ENCODE measurements around the gene KLK10.

The KLK10 gene

DNA sequence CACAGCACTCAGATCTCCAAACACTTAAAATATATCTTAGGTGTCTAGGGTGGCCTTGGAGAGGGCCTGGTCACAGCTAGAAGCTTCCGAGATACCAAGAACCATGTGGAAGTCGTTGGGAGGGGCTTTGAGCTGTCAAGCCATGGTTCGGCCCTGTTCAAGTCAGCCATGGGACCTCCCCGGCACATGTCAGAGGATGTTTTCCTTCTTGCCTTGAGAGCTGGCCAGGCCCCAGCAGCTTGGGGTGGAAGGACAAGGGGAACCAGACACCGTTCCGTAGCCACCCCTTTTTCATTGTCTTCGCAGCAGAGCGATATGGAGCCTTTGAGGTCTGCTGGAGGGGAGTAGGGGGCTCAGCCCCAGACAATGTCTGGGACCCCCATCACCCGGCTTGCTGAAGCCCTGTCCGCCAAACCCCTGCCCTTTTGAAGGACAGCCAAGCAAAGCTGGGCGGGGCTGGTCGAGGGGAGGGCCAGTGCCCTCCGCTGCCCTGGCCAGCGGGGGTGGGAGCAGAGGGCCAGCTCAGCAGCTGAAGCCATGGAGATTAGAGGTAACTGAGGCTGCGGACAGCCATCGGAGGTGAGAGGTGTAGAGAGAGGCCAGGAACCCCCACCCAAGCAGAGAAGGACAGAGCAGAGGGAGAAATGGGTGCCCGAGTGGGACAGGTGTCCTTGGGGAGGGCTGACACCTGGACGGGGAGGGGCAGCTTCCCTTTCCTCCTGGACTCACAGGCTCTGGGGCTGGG, 6.5 kb upstream of the KLK10 start:
- DNase-seq (ENCODE audit: low read depth) = no peak

DNA sequence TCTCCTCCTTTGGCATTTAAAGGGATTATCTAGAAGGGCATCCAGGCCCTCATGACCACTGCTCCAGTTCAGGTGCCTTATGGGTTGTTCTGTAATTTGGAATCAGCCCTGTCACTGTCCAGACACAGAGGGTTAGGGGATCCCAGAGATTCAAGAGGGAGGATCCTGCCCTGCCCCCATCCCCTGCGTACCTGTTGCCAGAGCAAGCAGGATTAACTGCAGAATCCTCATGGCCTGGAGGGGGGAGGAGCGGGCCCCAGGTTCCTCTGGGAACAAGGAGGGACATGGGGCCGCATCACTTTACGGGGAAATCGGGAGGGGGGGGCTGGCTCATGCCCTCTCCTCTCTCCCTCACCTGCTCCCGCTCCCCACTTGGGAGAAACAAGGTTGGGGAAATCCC, 5.9 kb upstream of the KLK10 start:
- no peak for DNase-seq (ENCODE audit: low read depth)

DNA sequence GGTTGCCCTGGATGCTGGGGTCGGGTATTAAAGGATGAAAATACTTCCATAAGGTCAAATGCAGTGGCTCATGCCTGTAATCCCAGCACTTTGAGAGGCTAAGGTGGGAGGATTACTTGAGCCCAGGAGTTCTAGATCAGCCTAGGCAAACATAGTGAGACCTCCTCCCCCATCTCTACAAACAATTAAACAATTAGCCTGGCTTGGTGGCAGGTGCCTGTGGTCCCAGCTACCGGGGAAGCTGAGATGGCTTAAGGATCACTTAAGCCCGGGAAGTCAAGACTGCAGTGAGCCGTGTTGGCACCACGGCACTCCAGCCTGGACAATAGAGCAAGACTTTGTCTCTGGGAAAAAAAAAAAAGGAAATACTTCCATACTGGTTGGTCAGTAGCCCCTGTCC, 5.4 kb upstream of the KLK10 start:
- no peak for DNase-seq (ENCODE audit: low read depth)

DNA sequence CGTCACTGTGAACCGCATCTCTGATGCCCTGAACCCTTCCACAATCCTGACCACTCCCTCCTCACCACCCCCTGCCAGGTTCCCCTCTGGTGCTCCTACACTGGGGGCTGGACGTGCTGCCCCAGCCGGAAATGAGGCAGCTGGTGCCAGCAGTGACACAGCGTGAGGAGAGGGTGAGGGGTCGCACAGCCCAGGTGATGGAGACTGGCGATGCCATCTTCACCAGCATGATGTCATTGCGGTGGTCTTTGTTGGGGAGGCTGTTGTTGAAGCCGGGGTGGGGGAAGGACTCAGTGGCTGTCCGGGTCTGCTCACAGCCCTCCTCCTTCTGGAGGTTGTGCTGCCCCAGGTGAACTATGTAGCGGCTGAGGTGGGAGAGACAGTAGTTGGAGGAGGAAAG, 4.4 kb upstream of the KLK10 start:
- no peak for DNase-seq (ENCODE audit: low read depth)

DNA sequence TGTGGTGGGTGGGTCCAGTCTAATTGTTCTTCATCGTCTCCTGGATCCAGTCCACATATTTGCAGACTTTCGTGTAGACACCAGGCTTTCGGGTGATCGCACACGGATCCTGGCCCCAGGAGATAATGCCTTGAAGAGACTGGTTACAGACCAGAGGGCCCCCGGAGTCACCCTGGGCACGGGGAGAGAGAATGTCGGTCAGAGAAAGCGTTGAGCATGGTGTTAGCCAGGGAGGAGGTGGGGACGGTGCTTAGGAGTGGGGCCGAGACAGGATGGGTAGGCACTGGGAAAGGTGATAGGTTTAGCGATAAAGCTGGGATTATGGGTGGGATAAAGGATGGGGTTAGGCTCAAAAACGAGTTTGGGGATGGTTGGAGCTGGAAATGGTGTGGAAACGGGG, 3.0 kb upstream of the KLK10 start:
- no peak for DNase-seq (ENCODE audit: low read depth)

DNA sequence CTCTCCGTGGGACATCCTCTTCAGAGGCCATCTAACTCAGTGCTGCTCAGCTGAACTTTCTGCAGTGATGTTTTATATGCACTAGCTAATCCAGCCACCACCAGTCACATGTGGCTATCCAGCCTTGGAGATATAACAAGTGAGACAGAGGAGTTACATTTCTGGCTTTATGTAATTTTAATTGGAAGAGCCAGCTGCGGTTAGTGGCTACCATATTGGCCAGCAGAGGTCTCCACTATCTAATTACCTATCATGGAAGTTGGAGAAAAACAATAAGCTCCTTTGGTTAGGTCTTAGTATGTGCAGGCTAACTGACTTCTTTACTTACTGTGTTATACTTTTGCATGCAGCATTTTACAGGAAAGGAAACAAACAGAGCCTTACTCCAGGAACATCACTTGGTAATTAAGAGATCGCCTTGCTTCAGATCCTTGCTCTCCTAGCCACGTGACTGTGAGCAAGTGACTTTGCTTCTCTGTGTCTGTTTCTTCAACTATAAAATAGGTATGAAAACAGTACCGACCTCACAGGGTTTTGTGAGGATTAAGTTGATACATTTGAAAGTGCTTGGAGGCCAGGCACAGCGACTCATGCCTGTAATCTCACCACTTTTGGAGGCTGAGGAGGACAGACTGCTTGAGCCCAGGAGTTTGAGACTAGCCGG, 1.6 kb upstream of the KLK10 start:
- DNase-seq (ENCODE audit: low read depth) = no peak

DNA sequence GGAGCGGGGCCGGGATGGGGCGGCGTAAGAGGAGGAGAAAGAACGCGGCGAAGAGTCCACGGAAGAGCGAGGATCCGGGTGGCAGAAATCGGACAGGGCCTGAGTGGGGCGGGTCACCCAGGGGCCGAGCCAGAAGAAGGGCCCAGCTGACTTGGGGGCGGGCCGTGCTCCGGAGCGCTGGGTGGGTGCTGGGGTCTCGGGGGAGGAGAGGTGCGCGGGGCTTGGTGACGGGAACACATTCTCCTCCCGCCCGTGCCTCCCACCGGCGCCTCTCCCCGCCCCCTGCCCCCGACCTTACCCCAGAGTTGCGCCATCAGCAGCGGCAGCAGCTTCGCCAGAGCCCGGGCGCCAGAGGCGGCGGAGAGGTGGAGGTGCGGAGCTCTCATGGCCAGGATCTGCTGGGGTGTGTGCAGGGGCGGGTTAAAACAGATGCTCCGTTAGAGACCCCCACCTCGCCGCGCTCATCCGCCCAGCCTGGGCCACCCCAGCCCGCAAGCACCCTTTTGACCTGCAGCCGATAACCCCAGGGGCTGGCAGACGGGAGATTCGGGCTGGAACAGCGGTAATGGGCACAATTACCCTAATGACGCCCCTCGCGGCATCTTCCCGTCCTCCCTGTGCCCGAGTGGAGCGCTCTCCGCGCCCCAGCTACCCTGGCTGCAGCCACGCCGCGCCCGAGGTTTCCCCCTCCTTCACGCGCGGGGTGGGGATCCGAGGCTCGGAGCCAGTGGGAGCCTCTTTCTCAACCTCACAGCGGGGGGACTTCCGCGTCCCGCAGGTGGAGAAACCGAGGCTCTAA, 565 bp downstream of the KLK10 start:
- no peak for DNase-seq (ENCODE audit: low read depth)

DNA sequence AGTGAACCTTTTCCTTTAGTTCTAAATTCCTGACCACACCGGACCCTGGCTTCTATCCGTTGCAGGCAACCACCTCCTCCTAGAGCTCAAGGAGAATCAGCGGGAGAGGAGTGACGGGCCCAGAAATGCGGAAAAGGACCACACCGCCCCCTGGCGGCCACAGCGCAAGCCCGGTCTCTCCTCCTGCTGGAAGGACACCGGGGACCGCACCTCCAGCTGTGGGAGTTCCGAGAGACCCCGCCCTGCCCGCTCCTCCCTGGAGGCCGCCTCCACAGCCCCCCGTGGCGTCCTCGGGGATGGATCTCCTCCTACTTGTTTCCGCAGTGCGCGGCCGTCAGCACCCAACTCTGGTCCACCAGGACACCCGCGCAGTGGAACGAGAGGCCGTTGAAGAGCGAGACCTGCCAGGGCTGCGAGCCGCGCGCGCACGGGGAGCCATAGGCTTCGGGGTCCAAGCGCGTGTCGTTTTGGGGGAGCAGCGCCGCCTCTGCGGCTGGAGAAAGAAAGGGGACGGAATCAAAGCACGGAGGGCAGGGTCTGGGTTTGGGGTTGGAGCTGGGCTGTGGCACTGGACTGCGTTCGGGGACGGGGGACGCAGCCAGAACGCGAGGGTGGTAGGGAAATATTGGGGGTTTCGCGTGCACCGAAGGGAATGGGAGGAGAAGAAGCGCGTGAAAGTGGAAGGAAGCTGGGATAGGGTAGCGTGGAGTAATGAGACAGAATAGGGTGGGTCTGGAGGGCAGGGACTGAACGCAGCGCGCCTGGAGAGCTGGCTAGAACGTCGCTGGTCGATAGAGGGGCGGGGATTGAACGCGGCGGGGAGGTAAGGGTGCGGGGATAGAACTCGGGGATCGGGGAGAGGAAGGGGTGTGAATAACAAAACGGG, 2.5 kb downstream of the KLK10 start:
- DNase-seq (ENCODE audit: low read depth) = no peak

DNA sequence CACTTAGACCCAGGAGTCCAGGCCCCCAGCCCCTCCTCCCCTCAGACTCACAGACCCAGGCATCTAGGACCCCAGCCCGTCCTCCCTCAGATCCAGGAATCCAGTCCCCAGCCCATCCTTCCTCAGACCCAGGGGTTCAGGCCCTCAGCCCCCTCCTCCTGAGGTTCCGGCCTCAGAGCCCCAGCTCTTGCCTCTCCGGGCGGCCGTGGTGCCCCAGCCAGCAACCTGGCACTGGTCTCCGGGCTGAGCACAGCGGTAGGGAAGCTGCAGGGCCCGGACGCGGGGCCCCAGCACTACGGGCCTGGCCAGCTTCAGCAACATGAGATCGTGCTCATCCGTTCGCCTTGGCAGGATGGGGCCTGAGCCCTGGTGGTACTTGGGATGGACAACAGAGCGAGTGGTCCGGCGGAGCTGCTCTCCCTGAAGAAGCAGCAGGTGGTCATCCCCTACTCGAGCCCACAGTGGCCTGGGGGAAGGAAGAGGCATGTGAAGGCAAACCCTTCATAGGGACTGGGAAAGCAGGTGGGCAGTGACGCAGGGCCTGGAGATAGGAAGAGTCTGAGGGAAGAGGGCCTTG, 3.7 kb downstream of the KLK10 start:
- DNase-seq (ENCODE audit: low read depth) = no peak

DNA sequence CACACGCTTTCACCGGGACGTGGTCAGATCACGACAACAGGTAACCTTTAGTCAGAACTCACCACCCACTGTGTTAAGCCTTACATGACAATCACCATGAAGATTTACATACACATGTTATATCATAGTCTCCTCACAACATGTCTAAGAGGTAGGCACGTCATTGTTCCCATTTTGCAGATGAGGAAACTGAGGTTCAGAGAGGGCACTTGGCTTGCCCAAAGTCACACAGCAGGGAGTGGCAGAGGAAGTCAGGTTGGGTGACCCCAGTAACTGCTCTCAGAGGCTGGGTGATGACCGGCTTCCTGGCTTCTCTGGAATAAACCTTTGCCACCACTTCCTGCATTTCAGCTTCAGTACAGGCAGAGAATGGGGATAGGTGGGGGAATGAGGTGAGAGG, 5.3 kb downstream of the KLK10 start:
- no peak for DNase-seq (ENCODE audit: low read depth)

DNA sequence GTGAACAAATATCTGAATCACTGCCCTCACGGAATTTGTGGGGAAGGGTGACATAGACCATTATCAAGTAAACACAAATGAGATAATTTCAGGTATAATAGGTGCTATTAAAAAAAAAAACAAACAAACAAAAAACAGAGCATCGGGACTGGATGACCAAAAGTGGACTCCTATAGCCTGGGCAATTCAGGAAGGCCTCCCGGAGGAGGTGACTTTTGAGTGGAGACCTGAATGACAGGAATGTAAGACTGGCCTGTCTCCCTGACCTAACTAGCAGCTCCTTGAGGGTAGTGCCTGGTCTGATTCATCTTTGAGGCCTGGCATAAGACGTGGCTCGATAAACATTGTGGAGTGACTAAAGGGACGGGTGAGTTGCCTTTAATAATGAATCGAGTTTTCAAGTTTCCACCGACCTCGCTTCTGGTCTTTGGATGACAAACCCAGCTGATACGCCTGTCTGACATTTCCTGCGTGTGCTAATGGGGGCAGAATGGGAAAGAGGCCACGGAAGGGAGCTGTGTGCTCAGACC, 6.8 kb downstream of the KLK10 start:
- no peak for DNase-seq (ENCODE audit: low read depth)

DNA sequence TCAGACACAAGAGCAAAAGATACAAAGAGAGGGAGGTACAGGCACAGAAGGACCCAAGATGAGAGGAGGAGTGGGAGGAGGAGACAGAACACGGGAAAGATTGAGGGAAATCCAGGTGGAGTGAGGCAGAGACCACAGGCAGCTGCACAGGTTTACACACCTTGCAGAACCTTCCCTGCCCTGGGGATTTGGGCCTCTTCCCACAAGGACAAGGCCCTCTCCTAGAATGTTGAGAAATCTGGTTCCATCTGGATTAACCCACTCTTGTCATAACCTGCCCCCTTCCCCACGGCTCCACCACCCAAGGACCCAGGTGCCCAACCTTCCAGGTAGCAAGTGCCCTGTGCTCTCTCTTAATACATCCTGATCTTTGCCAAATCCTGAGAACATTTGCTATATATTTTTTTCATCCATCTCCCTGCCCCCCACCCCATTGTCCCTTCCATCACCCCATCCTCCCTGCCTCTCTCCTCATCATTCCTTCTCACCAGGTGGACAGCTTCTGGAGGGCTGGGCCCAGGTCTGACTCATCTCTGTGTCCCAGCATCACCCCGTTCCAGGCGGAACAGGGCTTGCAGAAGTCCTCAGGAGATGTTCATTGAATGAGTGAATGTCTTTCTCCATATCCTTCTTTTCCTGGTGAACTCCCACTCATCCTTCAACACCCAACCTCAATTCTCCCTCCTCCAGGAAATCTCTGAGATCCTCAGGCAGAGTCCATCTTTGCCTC, 9.3 kb downstream of the KLK10 start:
- no peak for DNase-seq (ENCODE audit: low read depth)

DNA sequence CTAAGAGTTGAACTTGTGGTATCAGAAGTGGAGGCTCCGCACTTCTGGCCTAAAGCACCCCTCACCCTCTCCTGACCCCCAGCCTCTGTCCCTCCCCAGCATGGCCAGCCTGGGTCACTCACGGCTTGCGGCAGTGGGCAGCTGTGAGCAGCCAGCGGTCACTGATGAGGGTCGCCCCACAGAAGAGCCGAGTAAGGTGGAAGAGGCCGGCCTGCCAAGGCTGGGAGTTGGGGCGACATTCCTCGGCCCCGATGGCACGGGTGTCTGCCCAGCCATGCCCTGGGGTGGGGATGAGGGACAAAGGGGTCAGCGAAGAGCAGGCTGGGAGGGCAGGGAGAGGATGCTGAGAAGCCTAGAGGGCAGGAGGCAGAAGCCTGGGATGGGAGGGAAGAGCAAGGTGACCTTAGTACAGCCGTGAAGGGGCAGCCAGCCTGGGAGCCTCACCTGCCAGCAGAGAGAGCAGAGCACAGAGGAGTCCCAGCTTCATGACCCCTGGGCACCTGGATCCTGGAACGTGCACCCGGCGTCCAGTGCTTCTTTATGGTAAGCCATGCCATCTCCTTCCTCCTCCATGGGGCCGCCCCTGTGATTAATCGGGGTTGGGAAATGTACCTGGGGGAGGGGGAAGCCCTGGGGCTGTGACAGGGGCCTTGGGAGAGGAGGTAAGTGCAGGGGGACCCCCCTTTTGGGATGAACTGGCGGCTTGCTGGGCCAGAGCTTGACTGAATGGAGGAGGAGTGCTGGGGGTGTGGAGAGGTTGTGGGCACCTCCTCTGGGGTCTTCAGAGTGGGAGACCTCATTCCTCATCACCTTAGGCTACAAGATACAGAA, 10.2 kb downstream of the KLK10 start:
- DNase-seq (ENCODE audit: low read depth) = no peak

DNA sequence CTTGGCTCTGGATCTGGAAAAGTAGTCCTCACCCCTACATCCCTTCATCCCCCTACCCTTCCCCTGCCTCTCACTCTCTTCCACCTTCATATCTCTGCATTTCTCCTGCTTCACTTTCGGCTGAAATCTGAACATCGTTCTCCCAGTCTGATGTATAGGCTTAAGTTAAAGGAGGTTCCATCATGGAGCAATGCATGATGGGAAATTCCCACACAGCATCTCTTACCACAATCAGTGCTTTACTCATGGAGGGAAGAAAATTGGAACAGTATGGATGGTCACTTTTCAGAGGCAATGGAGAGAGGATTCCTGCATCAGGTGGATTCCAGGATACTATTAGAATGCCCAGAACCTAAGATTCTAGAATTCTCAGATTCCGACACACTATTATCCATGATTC, 12.0 kb downstream of the KLK10 start:
- DNase-seq (ENCODE audit: low read depth) = no peak

DNA sequence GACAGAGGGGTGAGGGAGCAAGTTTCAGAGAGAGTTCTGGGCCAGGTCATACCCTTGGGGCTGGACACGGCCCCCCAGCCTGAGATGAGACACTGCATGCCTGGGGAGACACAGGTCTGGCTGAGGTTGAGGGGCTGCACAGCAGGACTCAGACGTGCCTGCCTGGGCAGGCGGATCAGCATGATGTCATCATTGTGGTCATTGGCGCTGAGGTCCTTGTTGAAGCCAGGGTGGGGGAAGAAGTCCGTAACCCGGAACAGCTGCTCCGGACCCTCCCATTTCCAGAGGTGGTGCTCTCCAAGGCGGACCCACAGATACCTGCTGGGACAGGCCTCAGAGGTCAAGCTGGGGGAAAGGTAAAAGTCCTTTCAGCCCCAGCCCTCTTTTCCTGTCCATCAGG, 13.1 kb downstream of the KLK10 start:
- no peak for DNase-seq (ENCODE audit: low read depth)

DNA sequence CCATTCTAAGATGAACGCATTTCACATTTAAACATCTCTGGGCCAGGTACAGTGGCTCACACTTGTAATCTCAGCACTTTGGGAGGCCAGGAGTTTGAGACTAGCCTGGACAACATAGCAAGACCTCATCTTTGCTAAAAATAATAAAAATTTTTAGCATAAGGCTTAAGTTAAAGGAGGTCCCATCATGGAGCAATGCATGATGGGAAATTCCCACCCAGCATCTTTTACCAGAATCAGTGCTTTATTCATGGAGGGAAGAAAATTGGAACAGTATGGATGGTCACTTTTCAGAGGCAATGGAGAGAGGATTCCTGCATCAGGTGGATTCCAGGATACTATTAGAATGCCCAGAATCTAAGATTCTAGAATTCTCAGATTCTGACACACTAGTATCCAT, 14.3 kb downstream of the KLK10 start:
- DNase-seq (ENCODE audit: low read depth) = no peak

DNA sequence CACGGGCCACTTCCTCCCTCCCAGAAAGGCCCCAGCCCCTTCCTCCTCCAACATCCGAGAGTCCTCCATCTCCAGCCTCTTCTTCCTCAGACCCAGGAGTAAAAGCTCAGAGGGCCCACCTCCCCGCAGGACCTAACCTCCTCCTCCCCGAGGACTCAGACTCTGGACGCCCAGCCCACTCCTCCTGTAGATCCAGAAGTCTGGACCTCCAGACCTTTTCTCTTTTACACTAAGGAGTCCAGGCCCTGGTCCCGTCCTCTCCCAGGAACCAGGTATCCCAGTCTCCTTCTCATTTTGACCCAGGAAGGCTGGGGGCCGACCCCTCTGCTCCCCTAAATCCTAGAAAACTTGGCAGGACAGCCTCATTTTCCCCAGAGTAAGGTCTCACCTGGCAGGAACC, 16.2 kb downstream of the KLK10 start:
- DNase-seq (ENCODE audit: low read depth) = no peak

DNA sequence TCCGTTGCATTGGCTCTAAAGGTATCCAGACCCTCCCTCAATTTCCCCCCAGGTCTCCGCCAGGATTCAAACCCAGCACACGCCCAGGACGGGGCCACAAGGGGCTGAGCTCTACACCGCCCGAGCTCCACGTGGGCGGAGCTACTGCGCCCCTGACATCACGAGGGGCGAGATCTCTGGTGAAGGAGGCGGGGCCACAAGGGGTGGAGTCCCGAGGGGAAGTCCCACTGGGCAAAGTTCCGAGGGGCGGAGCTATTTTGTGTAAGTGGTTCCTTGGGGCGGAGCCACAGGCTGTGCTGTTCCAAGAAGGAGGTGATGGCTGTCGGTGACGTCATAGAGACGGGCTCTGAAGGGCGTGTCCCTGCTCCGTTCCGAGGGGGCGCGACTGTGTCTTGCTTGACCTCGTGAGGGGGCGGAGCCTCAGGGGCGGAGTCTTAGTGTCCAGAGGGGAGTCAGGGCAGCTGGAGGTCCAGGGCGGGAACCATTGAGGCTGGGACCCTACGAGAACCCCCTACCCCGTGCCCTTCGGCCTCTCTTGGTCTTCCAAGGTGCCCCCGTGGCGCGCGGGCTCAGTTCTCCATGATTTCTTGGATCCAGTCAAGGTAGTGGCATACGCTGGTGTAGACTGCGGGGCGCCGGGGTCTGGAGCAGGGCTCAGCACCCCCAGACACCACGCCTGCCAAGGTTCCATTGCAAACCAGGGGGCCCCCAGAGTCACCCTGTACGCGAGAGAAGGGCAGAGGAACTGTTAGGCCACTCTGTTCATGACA, 16.8 kb downstream of the KLK10 start:
- no peak for DNase-seq (ENCODE audit: low read depth)

DNA sequence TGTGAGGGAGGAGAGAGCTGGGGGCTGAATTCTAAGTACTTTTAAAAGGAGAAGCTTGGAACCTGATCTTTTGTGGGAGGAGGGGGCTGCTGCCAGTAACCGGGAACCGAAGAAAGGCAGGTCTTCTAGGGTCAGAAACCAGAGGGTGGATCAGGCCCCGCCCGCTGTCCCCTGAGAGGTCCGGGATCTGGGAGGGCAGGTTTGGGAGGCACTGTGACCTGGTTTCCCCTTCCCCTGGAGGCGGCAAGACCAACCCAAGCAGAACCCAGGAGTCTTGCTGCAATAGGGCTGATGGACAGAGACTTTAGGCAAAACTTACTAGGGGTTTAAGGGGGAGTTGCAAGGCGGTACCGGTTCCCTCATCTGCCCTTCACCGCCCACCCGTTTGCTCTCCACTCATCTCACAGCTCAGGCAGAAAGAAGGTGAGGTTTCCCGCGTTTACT, 17.4 kb downstream of the KLK10 start:
- DNase-seq (ENCODE audit: low read depth) = no peak

All from GM04503 (cell line).